HepG2 (cell line): ENCODE data around the gene SH3BP2. TPM values are rescaled to one million over a fixed set of nuclear protein-coding genes. Genes with fewer than 3 reads are reported as not detected.

Experiments
- ATAC-seq: fragments of 200-7000 bp; cut with Tn5 transposase; 3 replicates; pipeline ENCODE4 v1.9.1; 2020; ENCODE audit warnings: mild to moderate bottlenecking, moderate library complexity
- BruUV-seq: library from RNA; stranded (reverse); fragments of 400-500 nt; replicated peaks from 2 replicates; lab custom pipeline; 2021; lab: Mats Ljungman, UMichigan
- CTCF ChIA-PET: fragments of 300-600 bp; formaldehyde crosslinking; extraction: SDS; loops from one replicate; lab custom pipeline; 2021; ENCODE audit warnings: low total read pairs, inconsistent platforms, low intra/inter-chr PET ratio; lab: Yijun Ruan, JAX
- POLR2A ChIA-PET: fragments of 350-600 bp; sonication (Branson Sonifier 250); formaldehyde crosslinking; loops from one replicate; lab custom pipeline; 2020; ENCODE audit warnings: antibody characterized with exemption, inconsistent platforms; lab: Yijun Ruan, JAX
- DNase-seq: peaks from one replicate; pipeline ENCODE4 v3.0.0-alpha.2; 2015; ENCODE audit warnings: low spot score
- FAIRE-seq: peaks from 3 replicates; lab custom pipeline; 2011; peaks lifted over from hg19 to GRCh38; lab: Jason Lieb, UNC
- H2AFZ ChIP-seq: one replicate; pipeline ENCODE4 v1.6.1; 2011; ENCODE audit warnings: low read length, inconsistent platforms
- H3K27ac ChIP-seq: fragments of 300-600 bp; 3 replicates; pipeline ENCODE4 v1.8.0; 2011; ENCODE audit warnings: mixed run types, mild to moderate bottlenecking, mixed read lengths, low read length, inconsistent platforms; ENCODE audit not compliant: insufficient read depth; ENCODE audit errors: extremely low read length
- H3K27me3 ChIP-seq, 2 experiments: fragments of 200-600 bp in 1 of 2; 2 replicates in 1 of 2; 3 replicates in 1 of 2; pipeline versions ENCODE4 v1.6.0 to v1.8.0; 2011; ENCODE audit warnings: low read length in 2 of 2, mild to moderate bottlenecking in 2 of 2, moderate library complexity in 2 of 2, inconsistent platforms in 1 of 2; ENCODE audit not compliant: insufficient read depth in 2 of 2, control insufficient read depth in 1 of 2
- H3K36me3 ChIP-seq, 2 experiments: fragments of 200-600 bp in 1 of 2; replicated peaks in 1 of 2; 2 replicates in 1 of 2; 3 replicates in 1 of 2; pipeline versions ENCODE4 v1.5.1 to v1.8.0; 2011; ENCODE audit warnings: low read length in 2 of 2, inconsistent platforms in 1 of 2; ENCODE audit not compliant: insufficient read depth in 2 of 2, control insufficient read depth in 1 of 2
- H3K4me1 ChIP-seq: 2 replicates; pipeline ENCODE4 v1.5.1; 2012; ENCODE audit warnings: low read length, inconsistent platforms; ENCODE audit not compliant: insufficient read depth
- H3K4me2 ChIP-seq: 2 replicates; pipeline ENCODE4 v1.6.0; 2011; ENCODE audit warnings: low read depth, low read length, inconsistent platforms
- H3K4me3 ChIP-seq, 3 experiments: fragments of 200-600 bp in 1 of 3; sonication (generic), shearing (Covaris generic) in 1 of 3; replicated peaks in 1 of 3; 2 replicates each; pipeline ENCODE4 v1.5.1; 2011 to 2016; ENCODE audit warnings: low read length in 3 of 3, inconsistent platforms in 2 of 3, low read depth in 2 of 3, mild to moderate bottlenecking in 2 of 3, control low read depth in 1 of 3, mixed read lengths in 1 of 3; ENCODE audit not compliant: insufficient read depth in 1 of 3
- H3K79me2 ChIP-seq: one replicate; pipeline ENCODE4 v1.6.1; 2011; ENCODE audit warnings: low read length, inconsistent platforms; ENCODE audit not compliant: insufficient read depth
- H3K9ac ChIP-seq: 2 replicates; pipeline ENCODE4 v1.6.0; 2011; ENCODE audit warnings: mild to moderate bottlenecking, low read depth, low read length, inconsistent platforms; ENCODE audit not compliant: insufficient read depth
- H3K9me3 ChIP-seq: 2 replicates; pipeline ENCODE4 v1.5.1; 2012; ENCODE audit warnings: mild to moderate bottlenecking, low read length
- H4K20me1 ChIP-seq: 2 replicates; pipeline ENCODE4 v1.6.0; 2011; ENCODE audit warnings: inconsistent platforms, mild to moderate bottlenecking, low read length, moderate library complexity; ENCODE audit not compliant: insufficient read depth
- ARID5B ChIP-seq: IDR thresholded peaks from 2 replicates; pipeline ENCODE4 v1.4.0; 2020; ENCODE audit warnings: mild to moderate bottlenecking, missing genetic modification reagents
- CAMTA2 ChIP-seq: sonication (generic); formaldehyde crosslinking; IDR thresholded peaks from 2 replicates; pipeline ENCODE4 v1.4.0; 2020; ENCODE audit warnings: mild to moderate bottlenecking, missing genetic modification reagents, borderline replicate concordance
- FOSL2 ChIP-seq: sonication (generic); formaldehyde crosslinking; IDR thresholded peaks from 2 replicates; pipeline ENCODE4 v1.4.0; 2020; ENCODE audit warnings: missing genetic modification reagents
- KLF9 ChIP-seq: IDR thresholded peaks from 2 replicates; pipeline ENCODE4 v1.6.1; 2016; ENCODE audit warnings: low read depth
- MAFF ChIP-seq: IDR thresholded peaks from 2 replicates; pipeline ENCODE4 v1.6.1; 2011; ENCODE audit warnings: low read depth, low read length, improper control_type of control experiment
- MAFK ChIP-seq, 2 experiments: IDR thresholded peaks in 1 of 2; conservative IDR thresholded peaks in 1 of 2; 2 replicates each; pipeline ENCODE4 v1.6.1; 2011; ENCODE audit warnings: improper control_type of control experiment in 2 of 2, low read length in 2 of 2
- MYNN ChIP-seq: sonication (generic); formaldehyde crosslinking; IDR thresholded peaks from 2 replicates; pipeline ENCODE4 v1.4.0; 2020; ENCODE audit warnings: mild to moderate bottlenecking, low read depth, missing genetic modification reagents
- POLR2AphosphoS5 ChIP-seq: IDR thresholded peaks from 2 replicates; pipeline ENCODE4 v1.6.1; 2012; ENCODE audit warnings: low read depth, low read length
- RBFOX2 ChIP-seq: fragments of 200-400 bp; formaldehyde crosslinking; IDR thresholded peaks from 2 replicates; pipeline ENCODE4 v1.6.1; 2017; ENCODE audit warnings: low read depth, mild to moderate bottlenecking, low read length
- RFX5 ChIP-seq: IDR thresholded peaks from 2 replicates; pipeline ENCODE4 v1.6.1; 2011; ENCODE audit warnings: low read depth, low read length, improper control_type of control experiment
- ZKSCAN1 ChIP-seq: fragments of 150-350 bp; IDR thresholded peaks from 2 replicates; pipeline ENCODE4 v1.6.1; 2014; ENCODE audit warnings: low read length
- ZMYM3 ChIP-seq: sonication (generic); formaldehyde crosslinking; IDR thresholded peaks from 2 replicates; pipeline ENCODE4 v1.5.1; 2020; ENCODE audit warnings: mild to moderate bottlenecking, missing genetic modification reagents
- ZNF17 ChIP-seq: sonication (generic); formaldehyde crosslinking; IDR thresholded peaks from 2 replicates; pipeline ENCODE4 v1.5.0; 2020; ENCODE audit warnings: mild to moderate bottlenecking, missing genetic modification reagents
- WGBS: methylation state at CpG from one replicate; pipeline ENCODE4 v1.1.6; 2017; ENCODE audit warnings: low lambda C conversion rate; 5-methylcytosine and 5-hydroxymethylcytosine counted together
- in situ Hi-C: cut with HindIII; loops from 2 replicates; pipeline ENCODE4 v1.10.0; 2017; ENCODE audit warnings: low pct_unique_long_range_greater_than_20kb; ENCODE audit not compliant: extremely low pct_ligation_motif_present
- intact Hi-C: fragments of 100-400 bp; cut with micrococcal nuclease; formaldehyde crosslinking; loops from one replicate; pipeline ENCODE4 v1.10.0; 2022; ENCODE audit not compliant: unreplicated experiment
- polyA plus RNA-seq, 8 experiments: library from polyadenylated mRNA; depleted of rRNA in 3 of 8; stranded (reverse) in 7 of 8; unstranded in 1 of 8; fragments of >200 nt; fragmentation: Illumina TruSeq in 4 of 8; extraction: Trizol in 4 of 8; gene quantifications; 2 replicates each; pipeline versions ENCODE4 v1.2.1 to v1.2.3, GENCODE V29; 2011 to 2016; ENCODE audit warnings: low read depth in 4 of 8, missing spikeins in 1 of 8, mixed read lengths in 1 of 8; ENCODE audit not compliant: insufficient read depth in 1 of 8
- total RNA-seq, 5 experiments: library from RNA; depleted of rRNA; stranded (reverse); fragments of >200 nt; fragmentation: Illumina TruSeq; extraction: Trizol; gene quantifications; 2 replicates each; pipeline ENCODE4 v1.2.3, GENCODE V29; 2016; ENCODE audit warnings: low read depth in 1 of 5

The SH3BP2 gene
- total and polyA plus RNA-seq, 2 of the 13 experiments (the other 11 are each of a cell fraction or from before 2014, with no cell fraction given), result 16.9 to 34.5 TPM

GRCh38 chr4:2802618-2803531, 10.0 kb downstream of the SH3BP2 start:
- no peak overlapping the region for H3K4me2 ChIP-seq
- CTCF ChIA-PET, result no interaction called here
- H3K9ac ChIP-seq, result no peak overlapping the region
- no TSS peak for BruUV-seq
- TF ChIP-seq MAFF (peak; percentile 44; the same call in 1 of the 2 replicates), RFX5 (no peak), MAFK (conservative IDR thresholded peaks at IDR 0.05 in 1 of 2, IDR thresholded peaks at IDR 0.05 in 1 of 2; ENCODE audit: low read length in 2 of 2) (peak; percentile 68 to 77), RBFOX2 (peak; percentile 41; the same call in 1 of the 2 replicates)
- in situ Hi-C loops (loop anchor here (5.0 kb wide), 1 partner anchor 34 kb away; no protein-coding TSS in a partner anchor), intact Hi-C loops (loop anchor here (5.0 kb wide), 1 partner anchor 59 kb away; no protein-coding TSS in a partner anchor)
- peaks cover under 1% of the 10 kb centered on the region; the same call in 1 of the 2 replicates for H4K20me1 ChIP-seq
- H3K27me3 ChIP-seq, result no peaks in the 10 kb centered on the region
- FAIRE-seq (no peak), ATAC-seq (no peak), DNase-seq (no peak)
- H3K4me3 ChIP-seq, result no peak overlapping the region
- peaks cover 42% of the 10 kb centered on the region for H3K79me2 ChIP-seq
- H3K4me1 ChIP-seq, result peaks cover 42% of the 10 kb centered on the region
- WGBS, result 98% methylated on average over 18 of the region's 27 CpGs
- no peaks in the 10 kb centered on the region for H3K9me3 ChIP-seq
- peaks cover 3 to 5% of the 10 kb centered on the region in 2 experiments; a peak in 3 of 5 replicates for H3K36me3 ChIP-seq
- POLR2A ChIA-PET, result no interaction called here
- H3K27ac ChIP-seq, result no peak overlapping the region
- no peak overlapping the region for H2AFZ ChIP-seq

GRCh38 chr4:2803624-2804448, 11.0 kb downstream of the SH3BP2 start:
- DNase-seq, result no peak
- CTCF ChIA-PET, result no interaction called here
- Histone ChIP-seq H3K79me2 (peaks cover 40% of the 10 kb centered on the region), H3K4me2 (no peak overlapping the region), H3K27me3 (no peaks in the 10 kb centered on the region), H3K4me3 (no peak overlapping the region), H4K20me1 (peaks cover 2% of the 10 kb centered on the region; the same call in 1 of the 2 replicates), H3K9ac (no peak overlapping the region), H3K9me3 (no peaks in the 10 kb centered on the region), H3K4me1 (peaks cover 32% of the 10 kb centered on the region), H3K36me3 (peaks cover 3 to 9% of the 10 kb centered on the region in 2 experiments; a peak in 2 of 5 replicates), H3K27ac (no peak overlapping the region), H2AFZ (no peak overlapping the region)
- FAIRE-seq, result no peak
- in situ Hi-C loops (loop anchor here (5.0 kb wide), 1 partner anchor 33 kb away; no protein-coding TSS in a partner anchor), intact Hi-C loops (loop anchor here (5.0 kb wide), 1 partner anchor 58 kb away; no protein-coding TSS in a partner anchor)
- POLR2A ChIA-PET, result no interaction called here
- WGBS, result 95% methylated on average over 12 of the region's 20 CpGs
- ATAC-seq, result no peak
- BruUV-seq, result no TSS peak
- TF ChIP-seq ZKSCAN1, result no peak
- TF ChIP-seq POLR2AphosphoS5, result no peak
- peak; percentile 82 for TF ChIP-seq ZMYM3
- TF ChIP-seq ARID5B (CRISPR knock-in tag), result no peak
- no peak for TF ChIP-seq CAMTA2
- TF ChIP-seq KLF9 (CRISPR knock-in tag), result no peak
- no peak for TF ChIP-seq MYNN (CRISPR knock-in tag)
- TF ChIP-seq FOSL2, result peak; percentile 58
- no peak for TF ChIP-seq ZNF17 (CRISPR knock-in tag)
